Caco-2 (cell line): ENCODE data around the gene ZNF141. TPM values are rescaled to one million over a fixed set of nuclear protein-coding genes. Genes with fewer than 3 reads are reported as not detected.
"Not testable (repeated sequence)": the region's sequence is repeated elsewhere in the genome, so short reads cannot be mapped to it uniquely, and the experiment has no call there.

Experiments used
- BruUV-seq: library from RNA; stranded (reverse); fragments of 400-500 nt; replicated peaks from 2 replicates; lab custom pipeline; 2021; lab: Mats Ljungman, UMichigan
- CTCF ChIA-PET: fragments of 300-600 bp; sonication (Branson Sonifier 250); formaldehyde crosslinking; loops from one replicate; lab custom pipeline; 2022; ENCODE audit warnings: antibody characterized with exemption; lab: Charles Lee
- POLR2A ChIA-PET: fragments of 300-600 bp; sonication (Branson Sonifier 250); formaldehyde crosslinking; loops from one replicate; lab custom pipeline; 2022; ENCODE audit warnings: antibody characterized with exemption; lab: Charles Lee
- DNase-seq, 2 experiments: peaks; one replicate each; pipeline versions ENCODE4 v3.0.0 to v3.0.0-alpha.2; 2020 to 2022
- H3K27me3 ChIP-seq: replicated peaks from 2 replicates; pipeline ENCODE4 v1.6.0; 2011; ENCODE audit warnings: low read length; ENCODE audit not compliant: control insufficient read depth, insufficient read depth
- H3K36me3 ChIP-seq: 2 replicates; pipeline ENCODE4 v1.5.1; 2011; ENCODE audit warnings: low read length; ENCODE audit not compliant: control insufficient read depth, insufficient read depth
- H3K4me1 ChIP-seq: fragments of 250-450 bp; sonication (Bioruptor Pico); 2 replicates; pipeline ENCODE4 v1.5.1; 2020; ENCODE audit warnings: mild to moderate bottlenecking
- H3K4me3 ChIP-seq: 2 replicates; pipeline ENCODE4 v1.5.1; 2011; ENCODE audit warnings: low read depth, mild to moderate bottlenecking, control low read depth, low read length
- H3K9me3 ChIP-seq: fragments of 250-450 bp; sonication (Bioruptor Pico); 2 replicates; pipeline ENCODE4 v1.5.1; 2020; ENCODE audit warnings: mild to moderate bottlenecking, moderate library complexity
- H3K27ac Mint-ChIP-seq: one replicate; pipeline ENCODE4 v1.8.0; 2022; ENCODE audit warnings: mixed read lengths; ENCODE audit not compliant: unreplicated experiment
- H3K27me3 Mint-ChIP-seq: one replicate; pipeline ENCODE4 v1.8.0; 2022; ENCODE audit warnings: mixed read lengths; ENCODE audit not compliant: insufficient read depth, unreplicated experiment
- H3K36me3 Mint-ChIP-seq: one replicate; pipeline ENCODE4 v1.8.0; 2022; ENCODE audit warnings: mild to moderate bottlenecking, mixed read lengths; ENCODE audit not compliant: insufficient read depth, unreplicated experiment
- H3K4me1 Mint-ChIP-seq: one replicate; pipeline ENCODE4 v1.8.0; 2022; ENCODE audit warnings: low read depth, mixed read lengths; ENCODE audit not compliant: unreplicated experiment
- H3K4me3 Mint-ChIP-seq: one replicate; pipeline ENCODE4 v1.8.0; 2022; ENCODE audit warnings: mild to moderate bottlenecking, moderate library complexity, mixed read lengths; ENCODE audit not compliant: unreplicated experiment
- H3K9me3 Mint-ChIP-seq: one replicate; pipeline ENCODE4 v1.8.0; 2022; ENCODE audit warnings: mixed read lengths; ENCODE audit not compliant: unreplicated experiment
- CTCF ChIP-seq, 2 experiments: fragments of 200-600 bp in 1 of 2; IDR thresholded peaks; 1 replicate in 1 of 2; 2 replicates in 1 of 2; pipeline versions ENCODE4 v1.5.1 to v1.8.0; 2011 to 2022; ENCODE audit warnings: antibody characterized with exemption in 1 of 2, control low read depth in 1 of 2, inconsistent platforms in 1 of 2, low read depth in 1 of 2, low read length in 1 of 2, mild to moderate bottlenecking in 1 of 2, moderate library complexity in 1 of 2; ENCODE audit not compliant: insufficient read depth in 1 of 2, severe bottlenecking in 1 of 2, unreplicated experiment in 1 of 2
- intact Hi-C: fragments of 100-400 bp; cut with micrococcal nuclease; formaldehyde crosslinking; loops from one replicate; pipeline ENCODE4 v1.10.0; 2022; ENCODE audit not compliant: unreplicated experiment
- total RNA-seq: library from RNA; stranded (reverse); gene quantifications from 2 replicates; pipeline ENCODE4 v1.2.3, GENCODE V29; 2022

The ZNF141 gene
- total RNA-seq, 1 experiment from 2014 or later: 32.5 TPM

GRCh38 chr4:302381-302780 is 35.2 kb upstream of the ZNF141 start:
- Histone ChIP-seq H3K4me1 (no peaks in the 10 kb centered on the region), H3K36me3 (no peaks in the 10 kb centered on the region), H3K9me3 (no peaks in the 10 kb centered on the region), H3K4me3 (no peak overlapping the region), H3K27me3 (no peaks in the 10 kb centered on the region)
- Mint-ChIP-seq H3K27me3 (no peaks in the 10 kb centered on the region), H3K9me3 (peaks cover 18% of the 10 kb centered on the region), H3K36me3 (no peaks in the 10 kb centered on the region), H3K4me1 (no peaks in the 10 kb centered on the region), H3K4me3 (no peak overlapping the region), H3K27ac (no peak overlapping the region)
- no TSS peak for BruUV-seq
- DNase-seq: no peak
- intact Hi-C loops: no loop called here
- CTCF ChIA-PET: no interaction called here
- no peak for TF ChIP-seq CTCF (IDR thresholded peaks at IDR 0.05; ENCODE audit: insufficient read depth in 1 of 2, low read depth in 1 of 2, low read length in 1 of 2, severe bottlenecking in 1 of 2, unreplicated experiment in 1 of 2)
- POLR2A ChIA-PET: no interaction called here

GRCh38 chr4:304516-304915 is 33.1 kb upstream of the ZNF141 start:
- H3K27me3 Mint-ChIP-seq, H3K36me3 Mint-ChIP-seq, H3K27me3 ChIP-seq, H3K27ac Mint-ChIP-seq, intact Hi-C loops, H3K9me3 ChIP-seq, BruUV-seq, H3K4me1 Mint-ChIP-seq, H3K36me3 ChIP-seq, DNase-seq, H3K4me3 ChIP-seq, POLR2A ChIA-PET, CTCF ChIA-PET, H3K4me3 Mint-ChIP-seq, H3K4me1 ChIP-seq: not testable (repeated sequence)
- H3K9me3 Mint-ChIP-seq: peaks cover 18% of the 10 kb centered on the region

GRCh38 chr4:304969-305680 is 32.5 kb upstream of the ZNF141 start, which contains the start of gene ZNF732:
TSS of gene ZNF732 (minus strand) at chr4:305474. CDS start at chr4:305310, 164 bp downstream.
- Mint-ChIP-seq H3K4me1 (no peaks in the 10 kb centered on the region), H3K9me3 (peaks cover 21% of the 10 kb centered on the region), H3K4me3 (no peak within 1 kb of the TSS), H3K27ac (no peak within 1 kb of the TSS), H3K36me3 (no peaks in the 10 kb centered on the region), H3K27me3 (no peaks in the 10 kb centered on the region)
- no peak for TF ChIP-seq CTCF (IDR thresholded peaks at IDR 0.05; ENCODE audit: insufficient read depth in 1 of 2, low read depth in 1 of 2, low read length in 1 of 2, severe bottlenecking in 1 of 2, unreplicated experiment in 1 of 2)
- CTCF ChIA-PET: no interaction called here
- BruUV-seq: no TSS peak
- H3K4me1 ChIP-seq: no peaks in the 10 kb centered on the region
- POLR2A ChIA-PET: no interaction called here
- H3K4me3 ChIP-seq: no peak within 1 kb of the TSS
- DNase-seq: no peak
- intact Hi-C loops: no loop called here
- no peaks in the 10 kb centered on the region for H3K27me3 ChIP-seq
- no peaks in the 10 kb centered on the region for H3K9me3 ChIP-seq
- H3K36me3 ChIP-seq: no peaks in the 10 kb centered on the region
